HL-60 (cell line): ENCODE measurements around the gene IER3IP1.

Experiments used
- GABPA ChIP-seq: IDR thresholded peaks from 2 replicates; pipeline ENCODE4 v1.6.1; 2012; ENCODE audit warnings: low read depth
- POLR2AphosphoS5 ChIP-seq: IDR thresholded peaks from 2 replicates; pipeline ENCODE4 v1.6.1; 2012; ENCODE audit warnings: low read depth
- SPI1 ChIP-seq: IDR thresholded peaks from 2 replicates; pipeline ENCODE4 v1.6.1; 2012; ENCODE audit warnings: low read depth, mild to moderate bottlenecking, borderline replicate concordance
- TF ChIP-seq, protein P1 (sequence below): IDR thresholded peaks from one replicate; pipeline ENCODE4 v1.5.1; 2011; ENCODE audit warnings: low read length, control low read depth, inconsistent platforms; ENCODE audit not compliant: insufficient read depth
- TF ChIP-seq, protein P2 (sequence below): IDR thresholded peaks from 2 replicates; pipeline ENCODE4 v1.6.1; 2012; ENCODE audit warnings: low read depth; ENCODE audit not compliant: insufficient replicate concordance

- TF ChIP-seq, protein P1, sequence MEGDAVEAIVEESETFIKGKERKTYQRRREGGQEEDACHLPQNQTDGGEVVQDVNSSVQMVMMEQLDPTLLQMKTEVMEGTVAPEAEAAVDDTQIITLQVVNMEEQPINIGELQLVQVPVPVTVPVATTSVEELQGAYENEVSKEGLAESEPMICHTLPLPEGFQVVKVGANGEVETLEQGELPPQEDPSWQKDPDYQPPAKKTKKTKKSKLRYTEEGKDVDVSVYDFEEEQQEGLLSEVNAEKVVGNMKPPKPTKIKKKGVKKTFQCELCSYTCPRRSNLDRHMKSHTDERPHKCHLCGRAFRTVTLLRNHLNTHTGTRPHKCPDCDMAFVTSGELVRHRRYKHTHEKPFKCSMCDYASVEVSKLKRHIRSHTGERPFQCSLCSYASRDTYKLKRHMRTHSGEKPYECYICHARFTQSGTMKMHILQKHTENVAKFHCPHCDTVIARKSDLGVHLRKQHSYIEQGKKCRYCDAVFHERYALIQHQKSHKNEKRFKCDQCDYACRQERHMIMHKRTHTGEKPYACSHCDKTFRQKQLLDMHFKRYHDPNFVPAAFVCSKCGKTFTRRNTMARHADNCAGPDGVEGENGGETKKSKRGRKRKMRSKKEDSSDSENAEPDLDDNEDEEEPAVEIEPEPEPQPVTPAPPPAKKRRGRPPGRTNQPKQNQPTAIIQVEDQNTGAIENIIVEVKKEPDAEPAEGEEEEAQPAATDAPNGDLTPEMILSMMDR = no peak
- TF ChIP-seq POLR2AphosphoS5 = no peak
- TF ChIP-seq, protein P2, sequence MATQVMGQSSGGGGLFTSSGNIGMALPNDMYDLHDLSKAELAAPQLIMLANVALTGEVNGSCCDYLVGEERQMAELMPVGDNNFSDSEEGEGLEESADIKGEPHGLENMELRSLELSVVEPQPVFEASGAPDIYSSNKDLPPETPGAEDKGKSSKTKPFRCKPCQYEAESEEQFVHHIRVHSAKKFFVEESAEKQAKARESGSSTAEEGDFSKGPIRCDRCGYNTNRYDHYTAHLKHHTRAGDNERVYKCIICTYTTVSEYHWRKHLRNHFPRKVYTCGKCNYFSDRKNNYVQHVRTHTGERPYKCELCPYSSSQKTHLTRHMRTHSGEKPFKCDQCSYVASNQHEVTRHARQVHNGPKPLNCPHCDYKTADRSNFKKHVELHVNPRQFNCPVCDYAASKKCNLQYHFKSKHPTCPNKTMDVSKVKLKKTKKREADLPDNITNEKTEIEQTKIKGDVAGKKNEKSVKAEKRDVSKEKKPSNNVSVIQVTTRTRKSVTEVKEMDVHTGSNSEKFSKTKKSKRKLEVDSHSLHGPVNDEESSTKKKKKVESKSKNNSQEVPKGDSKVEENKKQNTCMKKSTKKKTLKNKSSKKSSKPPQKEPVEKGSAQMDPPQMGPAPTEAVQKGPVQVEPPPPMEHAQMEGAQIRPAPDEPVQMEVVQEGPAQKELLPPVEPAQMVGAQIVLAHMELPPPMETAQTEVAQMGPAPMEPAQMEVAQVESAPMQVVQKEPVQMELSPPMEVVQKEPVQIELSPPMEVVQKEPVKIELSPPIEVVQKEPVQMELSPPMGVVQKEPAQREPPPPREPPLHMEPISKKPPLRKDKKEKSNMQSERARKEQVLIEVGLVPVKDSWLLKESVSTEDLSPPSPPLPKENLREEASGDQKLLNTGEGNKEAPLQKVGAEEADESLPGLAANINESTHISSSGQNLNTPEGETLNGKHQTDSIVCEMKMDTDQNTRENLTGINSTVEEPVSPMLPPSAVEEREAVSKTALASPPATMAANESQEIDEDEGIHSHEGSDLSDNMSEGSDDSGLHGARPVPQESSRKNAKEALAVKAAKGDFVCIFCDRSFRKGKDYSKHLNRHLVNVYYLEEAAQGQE = no peak
- no peak for TF ChIP-seq GABPA
- no peak for TF ChIP-seq SPI1
Observed at GRCh38 chr18:47168509-47168908, 7.7 kb downstream of the IER3IP1 start.
